NCI-H2107 (cell line): ENCODE measurements around the gene NPY5R.

Experiments
- DNase-seq: peaks from one replicate; lab custom pipeline; 2025; lab: John Stamatoyannopoulos, UW

Gene NPY5R

GRCh38 chr4:163385466-163385865, 41.8 kb downstream of the NPY5R start:
- DNase-seq = no peak

GRCh38 chr4:163391756-163392155, 48.1 kb downstream of the NPY5R start:
- DNase-seq = no peak

DNA sequence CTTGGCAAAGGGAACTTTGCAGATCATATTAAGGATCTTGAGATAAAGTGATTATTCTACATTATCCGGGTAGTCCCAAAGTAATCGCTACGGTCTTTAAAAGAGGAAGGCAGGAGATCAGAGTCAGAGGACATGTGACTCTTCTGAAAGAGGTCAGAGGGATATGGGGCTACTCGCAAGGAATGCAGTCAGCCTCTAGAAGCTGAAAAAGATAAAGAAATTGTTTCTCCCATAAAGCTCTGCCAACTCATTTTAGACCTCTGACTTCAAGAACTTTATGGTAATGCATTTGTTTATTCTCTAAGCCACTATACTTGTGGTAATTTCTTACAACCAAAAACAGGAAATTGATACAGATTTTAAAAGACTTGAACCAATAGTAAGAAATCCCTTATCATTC, 48.6 kb downstream of the NPY5R start:
- no peak for DNase-seq

GRCh38 chr4:163393471-163393870, 49.8 kb downstream of the NPY5R start:
- no peak for DNase-seq

GRCh38 chr4:163395055-163395454, 51.4 kb downstream of the NPY5R start:
- no peak for DNase-seq

DNA sequence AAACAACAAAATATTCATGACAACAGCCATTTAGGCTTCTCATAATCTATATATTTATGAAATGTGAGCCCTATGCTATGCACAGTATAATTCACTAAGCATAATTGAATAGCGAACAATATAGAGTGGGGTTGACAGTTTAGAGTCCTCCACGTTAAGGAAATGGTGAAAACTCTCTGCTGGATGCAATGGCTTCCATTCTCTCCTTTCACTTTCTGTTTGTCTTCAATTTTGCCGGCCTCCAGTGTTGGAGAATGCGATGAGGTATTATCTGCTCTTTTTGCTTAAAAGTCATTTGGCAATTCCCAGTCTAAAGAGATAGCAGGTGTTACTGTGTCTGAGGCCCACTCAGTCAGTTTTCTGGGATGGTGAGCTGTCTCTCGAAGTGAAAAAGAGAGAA, 52.1 kb downstream of the NPY5R start:
- DNase-seq = no peak

- DNase-seq = no peak
Measured at GRCh38 chr4:163398238-163398637, 54.5 kb downstream of the NPY5R start.

DNA sequence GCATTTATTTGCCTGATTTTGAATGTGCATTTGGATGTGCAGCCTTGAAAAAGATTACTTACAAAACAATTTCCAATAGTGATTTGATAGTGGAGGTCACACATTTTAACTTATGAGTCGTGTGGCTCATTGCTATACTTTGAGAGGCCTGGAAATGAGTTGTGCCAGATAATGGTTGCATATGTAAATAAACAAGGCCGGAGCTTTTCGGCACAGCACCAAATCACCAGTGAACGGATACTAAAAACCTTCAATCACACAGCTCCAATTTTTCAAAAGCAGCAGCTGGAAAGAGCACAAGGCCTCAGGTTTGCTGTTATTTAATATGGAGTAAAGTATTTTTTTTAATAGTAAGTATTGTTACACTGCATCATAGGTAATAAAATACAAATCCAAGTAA, 57.2 kb downstream of the NPY5R start:
- DNase-seq = no peak
